H1 (cell line): ENCODE results near the gene ARFRP1. TPM values are rescaled to one million over a fixed set of nuclear protein-coding genes. Genes with fewer than 3 reads are reported as not detected.

Experiments used
- CTCF ChIA-PET: fragments of 300-600 bp; sonication (Branson Sonifier 250); formaldehyde crosslinking; loops from one replicate; lab custom pipeline; 2021; ENCODE audit not compliant: partially characterized antibody; lab: Charles Lee
- POLR2A ChIA-PET: fragments of 300-600 bp; sonication (Branson Sonifier 250); formaldehyde crosslinking; loops from one replicate; lab custom pipeline; 2021; ENCODE audit warnings: inconsistent platforms; ENCODE audit not compliant: partially characterized antibody; lab: Charles Lee
- DNase-seq, 2 experiments: peaks; one replicate each; pipeline versions ENCODE4 v3.0.0 to v3.0.0-alpha.2; 2010 to 2022; ENCODE audit warnings: low spot score in 2 of 2, low read depth in 1 of 2, mixed read lengths in 1 of 2
- FAIRE-seq: peaks from 2 replicates; lab custom pipeline; 2011; peaks lifted over from hg19 to GRCh38; lab: Jason Lieb, UNC
- H2AFZ ChIP-seq: 2 replicates; pipeline ENCODE4 v1.8.1; 2012; ENCODE audit warnings: low read length, inconsistent platforms
- H2AK5ac ChIP-seq: 2 replicates; pipeline ENCODE4 v1.6.1; 2013; ENCODE audit warnings: low read depth, low read length
- H2BK120ac ChIP-seq: replicated peaks from 2 replicates; pipeline ENCODE3; 2013; ENCODE audit warnings: low read depth, low read length, inconsistent platforms
- H2BK12ac ChIP-seq: 2 replicates; pipeline ENCODE4 v1.6.1; 2013; ENCODE audit warnings: low read depth, low read length
- H2BK15ac ChIP-seq: 2 replicates; pipeline ENCODE4 v1.6.1; 2013; ENCODE audit warnings: low read length
- H2BK20ac ChIP-seq: 2 replicates; pipeline ENCODE4 v1.6.1; 2013; ENCODE audit warnings: low read length
- H2BK5ac ChIP-seq: 2 replicates; pipeline ENCODE4 v1.6.1; 2013; ENCODE audit warnings: low read depth, low read length
- H3K14ac ChIP-seq: 2 replicates; pipeline ENCODE4 v1.6.1; 2013; ENCODE audit warnings: inconsistent platforms; ENCODE audit not compliant: insufficient read length
- H3K18ac ChIP-seq: 2 replicates; pipeline ENCODE4 v1.6.1; 2013; ENCODE audit warnings: low read length; ENCODE audit errors: extremely low read depth
- H3K23ac ChIP-seq: 2 replicates; pipeline ENCODE4 v1.6.1; 2013; ENCODE audit warnings: inconsistent platforms; ENCODE audit not compliant: insufficient read length
- H3K23me2 ChIP-seq: 2 replicates; pipeline ENCODE4 v1.6.1; 2013; ENCODE audit warnings: low read depth, low read length
- H3K27ac ChIP-seq: 2 replicates; pipeline ENCODE4 v1.6.1; 2011; ENCODE audit warnings: low read depth, low read length, inconsistent platforms
- H3K27me3 ChIP-seq, 4 experiments: replicated peaks in 1 of 4; 1 replicate in 1 of 4; 2 replicates in 3 of 4; pipeline versions ENCODE4 v1.6.1 to v1.8.1; 2011 to 2013; ENCODE audit warnings: low read length in 3 of 4, mild to moderate bottlenecking in 3 of 4, inconsistent platforms in 2 of 4, mixed read lengths in 2 of 4, moderate library complexity in 1 of 4; ENCODE audit not compliant: control insufficient read depth in 3 of 4, insufficient read depth in 3 of 4; ENCODE audit errors: extremely low read depth in 1 of 4
- H3K36me3 ChIP-seq, 4 experiments: 2 replicates each; pipeline versions ENCODE4 v1.6.1 to v1.8.1; 2011 to 2013; ENCODE audit warnings: mild to moderate bottlenecking in 4 of 4, low read length in 3 of 4, moderate library complexity in 2 of 4, control low read depth in 1 of 4, inconsistent platforms in 1 of 4; ENCODE audit not compliant: insufficient read depth in 4 of 4, control insufficient read depth in 2 of 4
- H3K4ac ChIP-seq: replicated peaks from 2 replicates; pipeline ENCODE3; 2013; ENCODE audit warnings: low read length, low read depth, mixed read lengths, inconsistent platforms; ENCODE audit not compliant: insufficient read length
- H3K4me1 ChIP-seq, 4 experiments: replicated peaks in 1 of 4; 1 replicate in 1 of 4; 2 replicates in 3 of 4; pipeline versions ENCODE4 v1.6.1 to v1.8.1; 2011 to 2013; ENCODE audit warnings: low read length in 3 of 4, inconsistent platforms in 2 of 4, mixed read lengths in 1 of 4; ENCODE audit not compliant: insufficient read depth in 4 of 4, control insufficient read depth in 3 of 4
- H3K4me2 ChIP-seq, 2 experiments: 2 replicates each; pipeline versions ENCODE4 v1.6.1 to v1.8.1; 2011 to 2013; ENCODE audit warnings: low read depth in 2 of 2, low read length in 2 of 2, control low read depth in 1 of 2, inconsistent platforms in 1 of 2, mild to moderate bottlenecking in 1 of 2; ENCODE audit not compliant: insufficient read depth in 1 of 2
- H3K4me3 ChIP-seq, 4 experiments: fragments of 200-600, 300-600 bp in 1 of 4; sonication (generic), shearing (Covaris generic), sonication (Bioruptor Twin) in 1 of 4; 2 replicates each; pipeline versions ENCODE4 v1.5.1 to v1.8.1; 2011 to 2016; ENCODE audit warnings: low read length in 4 of 4, low read depth in 3 of 4, control low read depth in 2 of 4, inconsistent platforms in 2 of 4, mild to moderate bottlenecking in 2 of 4, mixed read lengths in 1 of 4, moderate library complexity in 1 of 4; ENCODE audit not compliant: insufficient read depth in 2 of 4; ENCODE audit errors: extremely low read depth in 1 of 4
- H3K56ac ChIP-seq: replicated peaks from 2 replicates; pipeline ENCODE3; 2013; ENCODE audit warnings: low read depth, mild to moderate bottlenecking, mixed read lengths, low read length, inconsistent platforms; ENCODE audit not compliant: insufficient read length
- H3K79me1 ChIP-seq: 2 replicates; pipeline ENCODE4 v1.6.1; 2013; ENCODE audit warnings: low read depth, low read length, control low read depth
- H3K79me2 ChIP-seq, 2 experiments: 2 replicates each; pipeline versions ENCODE4 v1.6.1 to v1.8.1; 2012 to 2013; ENCODE audit warnings: low read length in 2 of 2, mild to moderate bottlenecking in 2 of 2, inconsistent platforms in 1 of 2; ENCODE audit not compliant: insufficient read depth in 2 of 2, control insufficient read depth in 1 of 2
- H3K9ac ChIP-seq, 4 experiments: replicated peaks in 1 of 4; 1 replicate in 1 of 4; 2 replicates in 3 of 4; pipeline versions ENCODE4 v1.6.1 to v1.8.1; 2011 to 2013; ENCODE audit warnings: low read depth in 3 of 4, low read length in 3 of 4, control low read depth in 2 of 4, mild to moderate bottlenecking in 2 of 4, moderate library complexity in 2 of 4, inconsistent platforms in 1 of 4; ENCODE audit errors: extremely low read depth in 1 of 4
- H3K9me3 ChIP-seq, 2 experiments: 2 replicates each; pipeline versions ENCODE4 v1.6.1 to v1.8.1; 2012 to 2013; ENCODE audit warnings: mild to moderate bottlenecking in 2 of 2, moderate library complexity in 2 of 2, control low read depth in 1 of 2, inconsistent platforms in 1 of 2, low read depth in 1 of 2, low read length in 1 of 2, mixed read lengths in 1 of 2; ENCODE audit not compliant: insufficient read depth in 2 of 2
- H4K20me1 ChIP-seq, 2 experiments: replicated peaks in 1 of 2; 2 replicates each; pipeline versions ENCODE3 to v1.8.1; 2011 to 2013; ENCODE audit warnings: inconsistent platforms in 2 of 2, low read length in 2 of 2, mild to moderate bottlenecking in 1 of 2; ENCODE audit not compliant: insufficient read depth in 2 of 2, control insufficient read depth in 1 of 2
- H4K5ac ChIP-seq: 2 replicates; pipeline ENCODE4 v1.6.1; 2013; ENCODE audit warnings: low read length, low read depth, mixed read lengths, inconsistent platforms; ENCODE audit not compliant: insufficient read length
- H4K8ac ChIP-seq: 2 replicates; pipeline ENCODE4 v1.8.0; 2013; ENCODE audit warnings: mild to moderate bottlenecking, moderate library complexity, low read length, inconsistent platforms; ENCODE audit not compliant: insufficient read depth; ENCODE audit errors: extremely low read depth
- H4K91ac ChIP-seq: replicated peaks from 2 replicates; pipeline ENCODE3; 2013; ENCODE audit warnings: low read length, mixed read lengths, inconsistent platforms; ENCODE audit not compliant: insufficient read length
- CHD2 ChIP-seq: IDR thresholded peaks from 2 replicates; pipeline ENCODE4 v1.6.1; 2012; ENCODE audit warnings: low read length, improper control_type of control experiment
- PHF8 ChIP-seq: fragments of 200-600 bp; sonication (generic); conservative IDR thresholded peaks from 2 replicates; pipeline ENCODE4 v1.7.1; 2012; ENCODE audit warnings: low read depth, mild to moderate bottlenecking, inconsistent platforms, low read length, moderate library complexity
- WGBS, 2 experiments: shearing (Covaris generic) in 1 of 2; methylation state at CpG; one replicate each; pipeline versions ENCODE4 v1.1.6 to v1.1.7; 2013 to 2015; ENCODE audit warnings: low lambda C conversion rate in 2 of 2, mixed read lengths in 2 of 2, inconsistent platforms in 1 of 2, low coverage in 1 of 2, missing lambda C conversion rate in 1 of 2; ENCODE audit not compliant: insufficient replicate concordance in 2 of 2, insufficient coverage in 1 of 2, insufficient read length in 1 of 2; ENCODE audit errors: extremely low coverage in 1 of 2, missing lambda C conversion rate in 1 of 2; 5-methylcytosine and 5-hydroxymethylcytosine counted together
- polyA plus RNA-seq, 7 experiments: library from polyadenylated mRNA; depleted of rRNA in 3 of 7; stranded (reverse) in 5 of 7; unstranded in 2 of 7; fragments of >200 nt in 5 of 7; fragments of 200-250 nt in 2 of 7; gene quantifications; 1 replicate in 5 of 7; 2 replicates in 1 of 7; 4 replicates in 1 of 7; pipeline versions ENCODE4 v1.2.1 to v1.2.3, GENCODE V29; 2011 to 2013; ENCODE audit warnings: missing spikeins in 2 of 7, mixed read lengths in 2 of 7
- total RNA-seq: library from RNA; stranded (reverse); fragmentation: NEBNext Ultra II Directional; extraction: Animal tissue kit (Norgen Biotek cat#: 25700); gene quantifications from 2 replicates; pipeline ENCODE4 v1.2.1, GENCODE V29; 2021

ARFRP1 gene
- total and polyA plus RNA-seq, 2 of the 8 experiments (the other 6 are each of a cell fraction or from before 2014, with no cell fraction given): 12.9 to 22.9 TPM

GRCh38 chr20:63664861-63665594 is 42.7 kb downstream of the ARFRP1 start:
- Histone ChIP-seq H2BK5ac (no peak overlapping the region), H3K56ac (no peak overlapping the region), H2AFZ (no peak overlapping the region), H3K79me2 (no peaks in the 10 kb centered on the region), H4K20me1 (peaks cover 2 to 10% of the 10 kb centered on the region in 2 experiments), H3K14ac (no peak overlapping the region), H3K23me2 (no peaks in the 10 kb centered on the region), H3K4me3 (no peak overlapping the region), H4K91ac (no peak overlapping the region), H3K36me3 (peaks cover 0 to 31% (median 17%) of the 10 kb centered on the region in 4 experiments; a peak in 6 of 8 replicates), H2BK15ac (no peak overlapping the region), H3K18ac (no peak overlapping the region), H2BK120ac (no peak overlapping the region), H3K4me2 (no peak overlapping the region; a peak in 1 of 4 replicates), H2AK5ac (no peak overlapping the region), H3K79me1 (no peaks in the 10 kb centered on the region; the same call in 1 of the 2 replicates), H4K8ac (peak overlapping the region; percentile 15), H2BK20ac (no peak overlapping the region), H3K27ac (no peak overlapping the region), H2BK12ac (no peak overlapping the region), H4K5ac (no peak overlapping the region), H3K27me3 (no peaks in the 10 kb centered on the region), H3K4ac (no peak overlapping the region), H3K9ac (no peak overlapping the region), H3K23ac (no peak overlapping the region), H3K9me3 (no peaks in the 10 kb centered on the region), H3K4me1 (no peaks in the 10 kb centered on the region)
- FAIRE-seq: no peak
- 82% methylated on average over 10 of the region's 18 CpGs; no CpG with 5 or more reads in 1 of the 2 experiments for WGBS, 2 experiments
- POLR2A ChIA-PET: interaction anchor here (0.7 to 1.0 kb wide), 3 partner anchors 29 to 64 kb away, joined by 3 read pairs; partner anchors contain the start of genes ARFRP1 and ZGPAT
- CTCF ChIA-PET: interaction anchor here (0.7 to 1.5 kb wide), 4 partner anchors 23 to 127 kb away, joined by 3 read pairs; no protein-coding TSS in a partner anchor
- 0 out of 2 replicates have a peak, but pooled peaks have one; percentile 21 for TF ChIP-seq CHD2
- no peak for TF ChIP-seq PHF8
- DNase-seq: peak in 1 of 2 experiments; percentile 82
